Sigmoid colon (tissue), 4 donors: ENCODE data around the gene GRM1.

Experiments
- EP300 ChIP-seq, 4 donors: sonication (generic); formaldehyde crosslinking; IDR thresholded peaks; one replicate each; pipeline ENCODE4 v1.6.1; 2017; ENCODE audit warnings: antibody characterized with exemption in 4 of 4
- POLR2A ChIP-seq, 2 donors: fragments of 450-650 bp; IDR thresholded peaks; one replicate each; pipeline ENCODE4 v1.6.1; 2016; ENCODE audit warnings: antibody characterized with exemption in 2 of 2, mild to moderate bottlenecking in 2 of 2, moderate library complexity in 2 of 2
- POLR2AphosphoS5 ChIP-seq, 4 donors: sonication (generic); formaldehyde crosslinking; IDR thresholded peaks; one replicate each; pipeline ENCODE4 v1.6.1; 2017; ENCODE audit warnings: antibody characterized with exemption in 4 of 4
- TF ChIP-seq, protein P1 (sequence below), 4 experiments: fragments of 450-650 bp in 3 of 4; fragments of 200-600 bp in 1 of 4; IDR thresholded peaks; one replicate each; pipeline ENCODE4 v1.5.1; 2016 to 2019; ENCODE audit warnings: antibody characterized with exemption in 4 of 4, mild to moderate bottlenecking in 3 of 4, moderate library complexity in 2 of 4

DNA sequence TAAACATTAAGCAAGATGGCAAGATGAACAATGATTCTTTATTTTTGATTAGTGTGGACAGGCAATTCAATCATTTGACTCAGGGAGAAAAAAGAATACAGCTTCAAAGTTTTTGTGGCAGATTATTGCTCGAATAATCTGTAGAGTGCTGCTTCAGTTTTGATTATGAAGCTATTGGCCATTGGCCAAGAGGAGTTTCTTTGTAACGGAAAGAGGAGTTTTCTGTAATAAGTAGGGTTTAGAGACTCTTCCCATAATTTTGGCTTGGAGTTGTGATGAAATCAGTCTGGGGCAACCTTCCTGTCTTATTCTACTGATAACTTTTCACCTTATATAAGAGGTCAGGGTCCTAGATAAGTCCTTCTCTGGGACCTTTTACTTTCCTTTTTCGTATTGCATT, 258.1 kb downstream of the GRM1 start:
- TF ChIP-seq POLR2AphosphoS5 (IDR thresholded peaks at IDR 0.05) (no peak), POLR2A (IDR thresholded peaks at IDR 0.05) (no peak), EP300 (IDR thresholded peaks at IDR 0.05) (no peak)
- TF ChIP-seq, protein P1, sequence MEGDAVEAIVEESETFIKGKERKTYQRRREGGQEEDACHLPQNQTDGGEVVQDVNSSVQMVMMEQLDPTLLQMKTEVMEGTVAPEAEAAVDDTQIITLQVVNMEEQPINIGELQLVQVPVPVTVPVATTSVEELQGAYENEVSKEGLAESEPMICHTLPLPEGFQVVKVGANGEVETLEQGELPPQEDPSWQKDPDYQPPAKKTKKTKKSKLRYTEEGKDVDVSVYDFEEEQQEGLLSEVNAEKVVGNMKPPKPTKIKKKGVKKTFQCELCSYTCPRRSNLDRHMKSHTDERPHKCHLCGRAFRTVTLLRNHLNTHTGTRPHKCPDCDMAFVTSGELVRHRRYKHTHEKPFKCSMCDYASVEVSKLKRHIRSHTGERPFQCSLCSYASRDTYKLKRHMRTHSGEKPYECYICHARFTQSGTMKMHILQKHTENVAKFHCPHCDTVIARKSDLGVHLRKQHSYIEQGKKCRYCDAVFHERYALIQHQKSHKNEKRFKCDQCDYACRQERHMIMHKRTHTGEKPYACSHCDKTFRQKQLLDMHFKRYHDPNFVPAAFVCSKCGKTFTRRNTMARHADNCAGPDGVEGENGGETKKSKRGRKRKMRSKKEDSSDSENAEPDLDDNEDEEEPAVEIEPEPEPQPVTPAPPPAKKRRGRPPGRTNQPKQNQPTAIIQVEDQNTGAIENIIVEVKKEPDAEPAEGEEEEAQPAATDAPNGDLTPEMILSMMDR (IDR thresholded peaks at IDR 0.05), result no peak
